ENCODE measurements around the gene GALNT5. TPM values are rescaled to one million over a fixed set of nuclear protein-coding genes. Genes with fewer than 3 reads are reported as not detected.
"Not testable (repeated sequence)": the region's sequence is repeated elsewhere in the genome, so short reads cannot be mapped to it uniquely, and the experiment has no call there.

The GALNT5 gene
- total and polyA plus RNA-seq, 2 donors (not counting 1 experiment from before 2014, with no cell fraction given): 63.7 to 199 TPM

DNA sequence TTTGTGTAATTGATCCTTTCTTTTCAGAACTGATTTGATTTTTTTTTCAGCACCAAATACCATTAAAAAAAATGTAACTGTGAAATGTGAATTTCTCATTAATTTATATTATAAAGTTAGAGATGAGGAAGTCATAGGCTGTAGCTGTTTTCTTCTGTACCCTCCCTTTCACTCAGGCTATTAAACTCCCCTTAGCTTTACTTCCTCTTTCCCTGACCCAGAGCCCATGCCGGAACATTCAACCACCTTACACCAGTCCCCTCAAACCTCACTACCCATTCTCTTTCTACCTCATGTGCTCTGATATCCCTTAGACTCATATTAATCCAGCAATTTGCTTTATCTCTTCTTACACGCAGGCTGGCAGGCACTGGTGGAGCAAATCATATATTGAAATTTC lies 12.4 kb downstream of the GALNT5 start:
- Histone ChIP-seq H3K4me1 (ENCODE audit: control insufficient read depth, extremely low read depth, insufficient read depth, low read length) (no peaks in the 10 kb centered on the region), H3K4me2 (ENCODE audit: extremely low read depth, insufficient read depth, low read length) (no peak overlapping the region), H2AFZ (ENCODE audit: low read length) (no peak overlapping the region), H3K27ac (ENCODE audit: insufficient read depth, low read length) (no peak overlapping the region), H3K9me3 (ENCODE audit: control insufficient read depth, insufficient read depth, low read depth, low read length) (no peaks in the 10 kb centered on the region), H3K9ac (ENCODE audit: insufficient read depth, low read length) (no peak overlapping the region), H3K36me3 (ENCODE audit: control insufficient read depth, insufficient read depth, low read length) (no peaks in the 10 kb centered on the region), H4K20me1 (ENCODE audit: control insufficient read depth, extremely low read depth, insufficient read depth, low read length) (no peaks in the 10 kb centered on the region), H3K4me3 (replicated peaks in 1 of 4; ENCODE audit: control extremely low read depth in 1 of 4, insufficient read depth in 1 of 4, low read depth in 3 of 4, low read length in 4 of 4) (no peak overlapping the region), H3K27me3 (ENCODE audit: control insufficient read depth, insufficient read depth, low read length) (no peaks in the 10 kb centered on the region), H3K79me2 (ENCODE audit: control insufficient read depth, insufficient read depth, low read length) (no peaks in the 10 kb centered on the region)
- TF ChIP-seq, protein P1, sequence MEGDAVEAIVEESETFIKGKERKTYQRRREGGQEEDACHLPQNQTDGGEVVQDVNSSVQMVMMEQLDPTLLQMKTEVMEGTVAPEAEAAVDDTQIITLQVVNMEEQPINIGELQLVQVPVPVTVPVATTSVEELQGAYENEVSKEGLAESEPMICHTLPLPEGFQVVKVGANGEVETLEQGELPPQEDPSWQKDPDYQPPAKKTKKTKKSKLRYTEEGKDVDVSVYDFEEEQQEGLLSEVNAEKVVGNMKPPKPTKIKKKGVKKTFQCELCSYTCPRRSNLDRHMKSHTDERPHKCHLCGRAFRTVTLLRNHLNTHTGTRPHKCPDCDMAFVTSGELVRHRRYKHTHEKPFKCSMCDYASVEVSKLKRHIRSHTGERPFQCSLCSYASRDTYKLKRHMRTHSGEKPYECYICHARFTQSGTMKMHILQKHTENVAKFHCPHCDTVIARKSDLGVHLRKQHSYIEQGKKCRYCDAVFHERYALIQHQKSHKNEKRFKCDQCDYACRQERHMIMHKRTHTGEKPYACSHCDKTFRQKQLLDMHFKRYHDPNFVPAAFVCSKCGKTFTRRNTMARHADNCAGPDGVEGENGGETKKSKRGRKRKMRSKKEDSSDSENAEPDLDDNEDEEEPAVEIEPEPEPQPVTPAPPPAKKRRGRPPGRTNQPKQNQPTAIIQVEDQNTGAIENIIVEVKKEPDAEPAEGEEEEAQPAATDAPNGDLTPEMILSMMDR (conservative IDR thresholded peaks at IDR 0.05 in 1 of 2, IDR thresholded peaks at IDR 0.05 in 1 of 2; ENCODE audit: low read depth in 1 of 2, low read length in 2 of 2): no peak
- no peak for TF ChIP-seq EZH2 (IDR thresholded peaks at IDR 0.05; ENCODE audit: low read length, missing control alignments)
- DNase-seq (ENCODE audit: low read depth in 2 of 2): no peak

DNA sequence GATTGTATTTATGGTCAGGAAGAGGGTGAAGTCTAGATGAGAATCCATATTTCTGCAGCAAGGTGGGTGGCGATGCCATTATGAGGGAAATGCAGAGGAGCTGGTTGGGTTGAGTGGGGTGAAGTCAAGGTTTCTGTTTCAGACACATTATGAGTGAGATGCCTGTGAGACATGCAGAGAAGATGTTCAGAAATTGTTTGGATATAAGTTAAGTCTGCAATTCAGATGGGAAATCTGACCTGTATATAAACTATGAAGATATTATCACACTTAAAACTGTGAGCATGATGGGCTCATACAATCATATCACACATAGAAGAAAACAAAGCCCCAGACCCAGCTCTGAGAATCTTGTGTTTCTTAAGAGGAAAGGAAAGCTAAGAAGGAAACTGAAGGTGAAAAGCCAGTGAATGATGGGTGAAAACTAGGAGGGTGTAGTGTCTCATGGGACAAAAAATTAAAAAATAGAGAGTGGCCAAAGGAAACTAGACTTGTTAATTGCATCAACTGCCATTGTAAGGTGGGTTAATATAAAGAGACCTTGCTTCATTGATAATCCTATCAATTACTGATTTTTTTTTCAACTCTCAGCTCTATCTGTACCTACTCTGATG lies 14.2 kb downstream of the GALNT5 start:
- TF ChIP-seq EZH2 (IDR thresholded peaks at IDR 0.05; ENCODE audit: low read length, missing control alignments): no peak
- TF ChIP-seq, protein P1 (conservative IDR thresholded peaks at IDR 0.05 in 1 of 2, IDR thresholded peaks at IDR 0.05 in 1 of 2; ENCODE audit: low read depth in 1 of 2, low read length in 2 of 2): no peak

DNA sequence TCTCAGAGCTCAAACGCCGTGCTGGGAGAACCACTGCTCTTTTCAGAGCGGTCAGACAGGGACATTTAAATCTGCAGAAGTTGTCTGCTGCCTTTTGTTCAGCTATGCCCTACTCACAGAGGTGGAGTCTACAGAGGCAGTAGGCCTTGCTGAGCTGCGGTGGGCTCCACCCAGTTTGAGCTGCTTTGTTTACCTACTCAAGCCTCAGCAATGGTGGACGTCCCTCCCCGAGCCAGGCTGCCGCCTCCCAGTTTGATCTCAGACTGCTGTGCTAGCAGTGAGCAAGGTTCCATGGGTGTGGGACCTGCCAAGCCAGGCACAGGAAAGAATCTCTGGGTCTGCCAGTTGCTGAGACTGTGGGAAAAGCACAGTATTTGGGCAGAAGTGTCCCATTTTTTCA lies 21.8 kb downstream of the GALNT5 start:
- not testable (repeated sequence) for H2AFZ ChIP-seq (ENCODE audit: low read length); H3K9me3 ChIP-seq (ENCODE audit: control insufficient read depth, insufficient read depth, low read depth, low read length); H4K20me1 ChIP-seq (ENCODE audit: control insufficient read depth, extremely low read depth, insufficient read depth, low read length); H3K36me3 ChIP-seq (ENCODE audit: control insufficient read depth, insufficient read depth, low read length); DNase-seq (ENCODE audit: low read depth in 2 of 2); H3K4me3 ChIP-seq (replicated peaks in 1 of 4; ENCODE audit: control extremely low read depth in 1 of 4, insufficient read depth in 1 of 4, low read depth in 3 of 4, low read length in 4 of 4); H3K79me2 ChIP-seq (ENCODE audit: control insufficient read depth, insufficient read depth, low read length); H3K4me1 ChIP-seq (ENCODE audit: control insufficient read depth, extremely low read depth, insufficient read depth, low read length); H3K9ac ChIP-seq (ENCODE audit: insufficient read depth, low read length); H3K27me3 ChIP-seq (ENCODE audit: control insufficient read depth, insufficient read depth, low read length); H3K4me2 ChIP-seq (ENCODE audit: extremely low read depth, insufficient read depth, low read length); H3K27ac ChIP-seq (ENCODE audit: insufficient read depth, low read length)

More for the DNA sequence above, 14.2 kb downstream of the GALNT5 start:
- no peak for DNase-seq (ENCODE audit: low read depth in 2 of 2)
- Histone ChIP-seq H3K27ac (ENCODE audit: insufficient read depth, low read length) (no peak overlapping the region), H3K9ac (ENCODE audit: insufficient read depth, low read length) (no peak overlapping the region), H3K4me1 (ENCODE audit: control insufficient read depth, extremely low read depth, insufficient read depth, low read length) (no peaks in the 10 kb centered on the region), H3K36me3 (ENCODE audit: control insufficient read depth, insufficient read depth, low read length) (no peaks in the 10 kb centered on the region), H2AFZ (ENCODE audit: low read length) (no peak overlapping the region), H3K27me3 (ENCODE audit: control insufficient read depth, insufficient read depth, low read length) (no peaks in the 10 kb centered on the region), H3K9me3 (ENCODE audit: control insufficient read depth, insufficient read depth, low read depth, low read length) (no peaks in the 10 kb centered on the region), H4K20me1 (ENCODE audit: control insufficient read depth, extremely low read depth, insufficient read depth, low read length) (no peaks in the 10 kb centered on the region), H3K79me2 (ENCODE audit: control insufficient read depth, insufficient read depth, low read length) (no peaks in the 10 kb centered on the region), H3K4me2 (ENCODE audit: extremely low read depth, insufficient read depth, low read length) (no peak overlapping the region), H3K4me3 (replicated peaks in 1 of 4; ENCODE audit: control extremely low read depth in 1 of 4, insufficient read depth in 1 of 4, low read depth in 3 of 4, low read length in 4 of 4) (no peak overlapping the region)
